SU-DHL-6 (cell line): Measurements from ENCODE around the gene NBEA.

ENCODE experiments used
- H2AFZ ChIP-seq: fragments of 200-600 bp; sonication (generic); 2 replicates; pipeline ENCODE4 v1.6.1; 2014; ENCODE audit warnings: low read depth, mild to moderate bottlenecking, moderate library complexity, mixed read lengths, antibody characterized with exemption, low read length; ENCODE audit not compliant: severe bottlenecking
- H3F3A ChIP-seq: fragments of 200-600 bp; shearing (Covaris generic); 2 replicates; pipeline ENCODE4 v1.6.0; 2016; ENCODE audit warnings: antibody characterized with exemption, mild to moderate bottlenecking; ENCODE audit not compliant: insufficient read depth
- H3K27ac ChIP-seq: fragments of 200-600 bp; sonication (generic); 2 replicates; pipeline ENCODE4 v1.5.1; 2016; ENCODE audit warnings: low read depth, mild to moderate bottlenecking, low read length, moderate library complexity, mixed read lengths
- H3K27me3 ChIP-seq: fragments of 200-600 bp; sonication (generic), shearing (Covaris generic); 2 replicates; pipeline ENCODE4 v1.6.0; 2014; ENCODE audit warnings: mild to moderate bottlenecking, low read length
- H3K36me3 ChIP-seq: fragments of 200-600 bp; sonication (generic); 2 replicates; pipeline ENCODE4 v1.6.1; 2014; ENCODE audit warnings: mild to moderate bottlenecking, low read length, mixed read lengths
- H3K4me2 ChIP-seq: fragments of 300-600, 200-600 bp; shearing (Covaris generic), sonication (generic); 2 replicates; pipeline ENCODE4 v1.6.0; 2014; ENCODE audit warnings: low read length, low read depth, mild to moderate bottlenecking; ENCODE audit not compliant: poor library complexity, severe bottlenecking
- H3K4me3 ChIP-seq: fragments of 200-600 bp; sonication (generic); 2 replicates; pipeline ENCODE4 v1.5.1; 2014; ENCODE audit warnings: antibody characterized with exemption, low read length, mild to moderate bottlenecking, mixed read lengths; ENCODE audit not compliant: insufficient read depth, poor library complexity, severe bottlenecking
- H3K79me2 ChIP-seq: fragments of 200-600 bp; sonication (generic); 2 replicates; pipeline ENCODE4 v1.6.1; 2014; ENCODE audit warnings: mild to moderate bottlenecking, low read length, moderate library complexity; ENCODE audit not compliant: insufficient read depth
- H3K9ac ChIP-seq: fragments of 200-600 bp; sonication (generic); 2 replicates; pipeline ENCODE4 v1.7.0; 2014; ENCODE audit warnings: mild to moderate bottlenecking, low read length
- H3K9me2 ChIP-seq: fragments of 200-600 bp; sonication (generic); replicated peaks from 2 replicates; pipeline ENCODE4 v1.6.1; 2014; ENCODE audit warnings: low read length; ENCODE audit not compliant: insufficient read depth
- H3K9me3 ChIP-seq: fragments of 200-600 bp; sonication (generic); 2 replicates; pipeline ENCODE4 v1.6.1; 2014; ENCODE audit warnings: low read length, mixed read lengths; ENCODE audit not compliant: insufficient read depth
- H4K20me1 ChIP-seq: fragments of 200-600 bp; sonication (generic); 2 replicates; pipeline ENCODE4 v1.6.1; 2014; ENCODE audit warnings: low read depth, mild to moderate bottlenecking, antibody characterized with exemption, low read length, moderate library complexity, mixed read lengths
- CTCF ChIP-seq: fragments of 200-600 bp; sonication (generic); IDR thresholded peaks from one replicate; pipeline ENCODE4 v1.5.1; 2017; ENCODE audit warnings: antibody characterized with exemption, mild to moderate bottlenecking, low read length, moderate library complexity; ENCODE audit not compliant: insufficient read depth, poor library complexity, severe bottlenecking
- EZH2phosphoT487 ChIP-seq: fragments of 200-600 bp; sonication (generic), shearing (Covaris generic); conservative IDR thresholded peaks from 2 replicates; pipeline ENCODE4 v1.6.1; 2018; ENCODE audit warnings: mild to moderate bottlenecking, antibody characterized with exemption, low read length, moderate library complexity, mixed read lengths

NBEA gene

GRCh38 chr13:35208587-35208986 is 266.5 kb downstream of the NBEA start:
- H3K9me3 ChIP-seq = no peaks in the 10 kb centered on the region

GRCh38 chr13:35210261-35210660 is 268.2 kb downstream of the NBEA start:
- Histone ChIP-seq H2AFZ (no peak overlapping the region), H4K20me1 (no peaks in the 10 kb centered on the region), H3K9me3 (no peaks in the 10 kb centered on the region), H3K36me3 (no peaks in the 10 kb centered on the region), H3K27ac (no peak overlapping the region), H3K9ac (no peak overlapping the region), H3K79me2 (no peaks in the 10 kb centered on the region), H3K4me3 (no peak overlapping the region), H3K4me2 (no peak overlapping the region), H3K27me3 (no peaks in the 10 kb centered on the region), H3K9me2 (no peaks in the 10 kb centered on the region), H3F3A (no peaks in the 10 kb centered on the region)
- TF ChIP-seq EZH2phosphoT487 (no peak), CTCF (no peak)

More at GRCh38 chr13:35208587-35208986, 266.5 kb downstream of the NBEA start:
- Histone ChIP-seq H3K4me3 (no peak overlapping the region), H3K9me2 (no peaks in the 10 kb centered on the region), H3K4me2 (no peak overlapping the region), H3K27me3 (no peaks in the 10 kb centered on the region), H3F3A (no peaks in the 10 kb centered on the region), H3K36me3 (no peaks in the 10 kb centered on the region), H3K27ac (no peak overlapping the region), H3K79me2 (no peaks in the 10 kb centered on the region), H4K20me1 (no peaks in the 10 kb centered on the region), H3K9ac (no peak overlapping the region), H2AFZ (no peak overlapping the region)
- TF ChIP-seq EZH2phosphoT487 = no peak
- no peak for TF ChIP-seq CTCF

GRCh38 chr13:35211949-35212348 is 269.9 kb downstream of the NBEA start:
- no peaks in the 10 kb centered on the region for H3K9me3 ChIP-seq
- no peak overlapping the region for H3K4me2 ChIP-seq
- H3K9me2 ChIP-seq = no peaks in the 10 kb centered on the region
- H3K4me3 ChIP-seq = no peak overlapping the region
- no peaks in the 10 kb centered on the region for H4K20me1 ChIP-seq
- no peaks in the 10 kb centered on the region for H3K27me3 ChIP-seq
- no peak for TF ChIP-seq CTCF
- H3K27ac ChIP-seq = no peak overlapping the region
- no peak overlapping the region for H3K9ac ChIP-seq
- no peak overlapping the region for H2AFZ ChIP-seq
- H3K79me2 ChIP-seq = no peaks in the 10 kb centered on the region
- no peaks in the 10 kb centered on the region for H3K36me3 ChIP-seq
- no peaks in the 10 kb centered on the region for H3F3A ChIP-seq

- Histone ChIP-seq H3K9ac (no peak overlapping the region), H3K9me3 (no peaks in the 10 kb centered on the region), H3K27ac (no peak overlapping the region), H3K4me3 (no peak overlapping the region), H4K20me1 (no peaks in the 10 kb centered on the region), H3K36me3 (no peaks in the 10 kb centered on the region), H3K27me3 (no peaks in the 10 kb centered on the region), H3F3A (no peaks in the 10 kb centered on the region), H3K4me2 (no peak overlapping the region), H3K9me2 (no peaks in the 10 kb centered on the region), H2AFZ (no peak overlapping the region), H3K79me2 (no peaks in the 10 kb centered on the region)
- TF ChIP-seq EZH2phosphoT487 (no peak), CTCF (no peak)
Measured at GRCh38 chr13:35213911-35214310, 271.8 kb downstream of the NBEA start.
